HCEC 1CT (cell line): ENCODE results near the gene SAP30BP.

ENCODE experiments used
- DNase-seq: peaks from one replicate; pipeline ENCODE4 v3.0.0-alpha.2; 2017

Gene SAP30BP

DNA sequence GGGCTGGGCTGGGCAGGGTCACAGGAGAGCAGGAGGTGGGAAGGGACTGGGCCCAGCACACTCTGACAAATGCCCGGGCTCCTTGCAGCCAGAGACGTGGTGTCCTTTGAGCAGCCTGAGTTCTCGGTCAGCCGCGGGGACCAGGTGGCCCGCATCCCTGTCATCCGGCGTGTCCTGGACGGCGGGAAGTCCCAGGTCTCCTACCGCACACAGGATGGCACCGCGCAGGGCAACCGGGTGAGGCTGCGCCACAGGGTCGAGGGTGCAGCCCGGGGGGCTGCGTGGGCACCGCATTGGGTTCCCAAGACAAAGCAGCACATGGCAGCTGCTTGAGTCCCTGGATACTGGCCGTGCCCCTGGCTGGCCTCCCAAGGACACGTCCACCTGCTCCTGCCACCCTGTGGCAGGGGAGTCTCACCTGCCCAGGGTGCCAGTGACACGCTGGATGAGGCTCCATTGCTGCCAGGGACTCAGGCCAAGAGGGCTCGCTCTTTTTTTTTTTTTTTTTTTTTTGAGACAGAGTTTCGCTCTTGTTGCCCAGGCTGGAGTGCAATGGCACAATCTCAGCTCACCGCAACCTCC is 76.6 kb downstream of the SAP30BP start:
- DNase-seq: no peak

DNA sequence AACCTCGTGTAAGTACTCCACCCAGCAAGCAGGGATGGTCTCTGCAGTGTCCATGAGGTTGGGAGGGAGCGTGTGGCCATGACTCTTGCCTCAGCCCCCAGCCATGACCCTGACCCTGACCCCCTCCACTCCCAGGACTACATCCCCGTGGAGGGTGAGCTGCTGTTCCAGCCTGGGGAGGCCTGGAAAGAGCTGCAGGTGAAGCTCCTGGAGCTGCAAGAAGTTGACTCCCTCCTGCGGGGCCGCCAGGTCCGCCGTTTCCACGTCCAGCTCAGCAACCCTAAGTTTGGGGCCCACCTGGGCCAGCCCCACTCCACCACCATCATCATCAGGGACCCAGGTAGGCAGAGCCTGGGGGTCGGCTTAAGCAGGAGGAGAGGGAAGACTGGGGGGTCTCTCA is 81.6 kb downstream of the SAP30BP start:
- no peak for DNase-seq

GRCh38 chr17:75749545-75750389 is 82.6 kb downstream of the SAP30BP start:
- peak; percentile 55 for DNase-seq

- DNase-seq: no peak
Observed at GRCh38 chr17:75750661-75751423, 83.7 kb downstream of the SAP30BP start.

- DNase-seq: no peak
Observed at GRCh38 chr17:75751676-75752404, 84.7 kb downstream of the SAP30BP start.

GRCh38 chr17:75752405-75752709 is 85.2 kb downstream of the SAP30BP start:
- no peak for DNase-seq

DNA sequence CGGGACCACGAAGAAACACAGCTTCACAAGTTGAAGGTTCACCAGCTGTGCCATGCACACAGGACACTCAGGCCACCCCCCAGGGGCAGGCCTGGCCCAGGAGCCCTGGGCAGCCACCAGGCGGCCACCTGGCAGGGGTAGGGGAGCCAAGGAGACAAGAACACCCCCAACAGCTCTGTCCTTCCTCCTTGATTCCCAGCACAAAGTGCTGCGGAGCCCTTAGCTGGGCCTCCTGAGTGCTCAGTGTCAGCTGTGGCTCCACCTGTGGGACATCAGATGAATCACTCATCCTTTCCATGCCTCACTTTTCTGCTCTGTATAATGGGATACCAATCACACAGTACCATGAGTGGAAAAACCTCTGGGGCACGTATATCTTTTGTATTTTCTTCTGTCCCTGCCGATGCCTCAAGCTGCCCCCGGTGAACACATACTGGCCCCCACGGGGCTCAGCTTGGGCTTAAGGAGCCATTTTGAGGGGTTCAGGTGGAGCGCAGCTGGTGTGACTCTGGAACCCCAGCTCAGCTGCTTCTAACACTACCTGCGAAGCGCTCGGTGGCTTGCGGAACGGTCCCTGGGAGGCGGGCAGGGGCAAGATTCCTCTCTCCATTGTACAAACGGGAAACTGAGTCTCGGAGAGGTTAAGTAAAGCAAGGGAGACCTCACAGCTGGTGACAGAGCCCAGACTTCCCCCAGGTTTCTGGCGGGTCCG is 85.8 kb downstream of the SAP30BP start:
- no peak for DNase-seq

DNA sequence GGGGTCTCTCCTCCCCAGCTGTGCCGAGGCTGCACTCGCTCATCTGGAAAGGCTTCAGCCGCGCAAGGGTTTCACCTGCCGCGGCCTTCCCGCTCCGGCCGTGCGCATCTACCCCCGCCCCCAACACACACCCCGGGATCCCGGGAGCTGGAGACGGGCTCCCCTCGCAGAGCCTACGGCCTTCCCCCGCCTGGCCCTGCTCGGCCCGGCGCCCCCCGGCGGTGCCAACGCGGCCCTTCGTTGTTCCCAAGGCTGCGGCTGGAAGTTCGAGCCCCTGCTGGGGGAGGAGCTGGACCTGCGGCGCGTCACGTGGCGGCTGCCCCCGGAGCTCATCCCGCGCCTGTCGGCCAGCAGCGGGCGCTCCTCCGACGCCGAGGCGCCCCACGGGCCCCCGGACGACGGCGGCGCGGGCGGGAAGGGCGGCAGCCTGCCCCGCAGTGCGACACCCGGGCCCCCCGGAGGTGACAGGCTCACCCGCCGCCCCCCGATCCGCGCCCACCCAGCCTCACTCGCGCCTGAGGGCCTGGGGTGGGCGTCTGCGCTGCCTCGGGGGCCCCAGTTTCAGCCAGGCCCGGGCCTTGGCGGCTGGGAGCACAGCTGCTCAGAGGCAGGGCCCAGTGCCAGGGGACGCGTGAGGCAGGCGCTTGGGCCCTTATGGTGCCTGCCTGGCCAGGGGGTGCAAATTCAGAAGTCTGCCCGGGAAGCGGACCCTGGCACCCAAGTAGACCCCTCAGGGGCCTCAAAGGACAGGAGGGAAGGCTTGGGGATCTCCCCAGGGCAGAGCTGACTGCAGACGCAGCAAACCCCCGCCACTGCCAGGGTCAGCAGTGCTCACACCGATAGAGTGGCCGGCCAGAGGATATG is 86.6 kb downstream of the SAP30BP start:
- DNase-seq: peak; percentile 71

GRCh38 chr17:75754378-75755204 is 87.5 kb downstream of the SAP30BP start:
- DNase-seq: no peak

DNA sequence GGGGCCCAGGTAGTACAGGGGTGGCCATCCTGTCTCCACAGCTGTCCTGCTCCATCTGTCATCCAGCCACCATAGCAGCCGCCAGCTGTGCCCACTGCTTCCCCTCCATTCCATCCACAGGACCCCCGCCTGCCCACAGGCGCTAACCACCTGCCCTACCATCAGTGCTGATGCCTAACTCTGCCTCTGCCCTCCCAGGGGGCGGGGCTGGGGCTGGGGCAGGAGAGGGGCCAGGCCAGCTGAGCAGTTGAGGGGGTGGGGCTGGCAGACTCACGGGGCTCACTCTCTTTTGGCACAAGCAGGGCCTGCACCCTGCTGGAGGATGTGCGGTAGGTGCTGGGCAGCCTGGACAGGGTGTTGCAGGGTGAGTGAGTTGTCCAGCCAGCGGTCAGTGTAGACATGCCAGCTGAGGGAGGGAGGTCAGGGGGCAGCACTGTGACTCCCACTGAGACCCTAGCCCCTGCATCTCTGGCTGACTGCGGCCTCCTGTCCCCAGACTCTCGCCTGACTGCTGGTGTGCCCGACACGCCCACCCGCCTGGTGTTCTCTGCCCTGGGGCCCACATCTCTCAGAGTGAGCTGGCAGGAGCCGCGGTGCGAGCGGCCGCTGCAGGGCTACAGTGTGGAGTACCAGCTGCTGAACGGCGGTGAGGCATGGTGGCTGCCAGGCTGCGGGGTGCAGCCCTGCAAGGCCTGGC is 88.2 kb downstream of the SAP30BP start:
- DNase-seq: no peak

DNA sequence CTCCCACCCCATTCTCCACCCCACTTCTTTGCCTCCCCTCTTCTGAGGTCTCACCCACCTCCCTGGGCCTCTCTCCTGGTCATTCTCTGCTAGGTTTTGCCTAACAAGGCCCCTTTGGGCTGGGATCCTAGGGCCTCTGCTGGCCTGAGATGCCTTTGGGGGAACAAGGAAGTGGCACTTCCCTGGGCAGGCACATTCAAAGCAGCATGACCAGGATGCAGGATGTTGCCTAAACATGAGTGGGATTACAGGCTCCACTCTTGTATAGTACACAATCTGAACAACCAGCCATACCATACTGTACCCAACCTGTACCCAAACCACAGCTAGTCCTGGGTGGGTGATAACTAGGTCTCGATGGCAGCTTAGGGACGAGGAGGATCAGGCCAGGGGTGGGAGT is 88.9 kb downstream of the SAP30BP start:
- no peak for DNase-seq

DNA sequence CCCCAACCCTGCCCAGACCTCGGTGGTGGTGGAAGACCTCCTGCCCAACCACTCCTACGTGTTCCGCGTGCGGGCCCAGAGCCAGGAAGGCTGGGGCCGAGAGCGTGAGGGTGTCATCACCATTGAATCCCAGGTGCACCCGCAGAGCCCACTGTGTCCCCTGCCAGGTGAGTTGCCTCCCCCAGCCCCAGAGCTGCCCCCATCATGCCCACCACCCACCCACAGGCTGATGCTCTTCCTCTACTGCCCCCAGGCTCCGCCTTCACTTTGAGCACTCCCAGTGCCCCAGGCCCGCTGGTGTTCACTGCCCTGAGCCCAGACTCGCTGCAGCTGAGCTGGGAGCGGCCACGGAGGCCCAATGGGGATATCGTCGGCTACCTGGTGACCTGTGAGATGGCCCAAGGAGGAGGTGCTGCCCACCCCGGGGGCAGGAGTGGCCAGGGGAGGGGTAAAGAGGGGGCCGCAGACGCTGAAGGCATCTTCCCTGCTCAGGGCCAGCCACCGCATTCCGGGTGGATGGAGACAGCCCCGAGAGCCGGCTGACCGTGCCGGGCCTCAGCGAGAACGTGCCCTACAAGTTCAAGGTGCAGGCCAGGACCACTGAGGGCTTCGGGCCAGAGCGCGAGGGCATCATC is 89.4 kb downstream of the SAP30BP start:
- no peak for DNase-seq

GRCh38 chr17:75757086-75757681 is 90.0 kb downstream of the SAP30BP start:
- DNase-seq: no peak
